Stimulated activated CD8-positive, alpha-beta memory T cell treated with anti-CD3 and anti-CD28 coated beads, Interleukin-4, amount 100 ng/mL, for 24 hours (primary cell): ENCODE data around the gene NEURL3.

Source experiments
- DNase-seq: peaks from one replicate; pipeline ENCODE4 v3.0.0-alpha.2; 2020; ENCODE audit warnings: low read depth

NEURL3 gene

GRCh38 chr2:96527286-96528005 lies 22.3 kb upstream of the NEURL3 start:
- DNase-seq = peak; percentile 51

- no peak for DNase-seq
These were observed 21.6 kb upstream of the NEURL3 start for GRCh38 chr2:96526615-96527285.

GRCh38 chr2:96526101-96526591 lies 21.0 kb upstream of the NEURL3 start:
- DNase-seq = no peak

- DNase-seq = no peak
These were observed 20.0 kb upstream of the NEURL3 start for GRCh38 chr2:96525211-96525507.

- DNase-seq = no peak
These were observed 19.5 kb upstream of the NEURL3 start for GRCh38 chr2:96524482-96525210.

GRCh38 chr2:96523659-96524481 lies 18.7 kb upstream of the NEURL3 start:
- DNase-seq = no peak

GRCh38 chr2:96522304-96523203 lies 17.4 kb upstream of the NEURL3 start:
- DNase-seq = no peak

- no peak for DNase-seq
These were observed 16.1 kb upstream of the NEURL3 start for GRCh38 chr2:96521219-96521618.

GRCh38 chr2:96520697-96521096 lies 15.5 kb upstream of the NEURL3 start:
- no peak for DNase-seq

GRCh38 chr2:96520231-96520630 lies 15.1 kb upstream of the NEURL3 start:
- no peak for DNase-seq

- no peak for DNase-seq
These were observed 11.9 kb upstream of the NEURL3 start for GRCh38 chr2:96517079-96517478.

GRCh38 chr2:96514521-96514920 lies 9.4 kb upstream of the NEURL3 start:
- no peak for DNase-seq

GRCh38 chr2:96512341-96512740 lies 7.2 kb upstream of the NEURL3 start:
- DNase-seq = no peak

GRCh38 chr2:96511851-96512250 lies 6.7 kb upstream of the NEURL3 start:
- no peak for DNase-seq

- DNase-seq = no peak
These were observed 5.9 kb upstream of the NEURL3 start for GRCh38 chr2:96510931-96511595.

- DNase-seq = no peak
These were observed 4.7 kb upstream of the NEURL3 start for GRCh38 chr2:96509847-96510230.

- DNase-seq = peak; percentile 52
These were observed 4.1 kb upstream of the NEURL3 start for GRCh38 chr2:96509114-96509846.

GRCh38 chr2:96508521-96509113 lies 3.5 kb upstream of the NEURL3 start:
- DNase-seq = no peak

GRCh38 chr2:96507957-96508520 lies 2.9 kb upstream of the NEURL3 start:
- peak; percentile 85 for DNase-seq
